ENCODE measurements around the gene ATP5ME.
"Not testable (repeated sequence)": the region's sequence is repeated elsewhere in the genome, so short reads cannot be mapped to it uniquely, and the experiment has no call there.

Gene ATP5ME

DNA sequence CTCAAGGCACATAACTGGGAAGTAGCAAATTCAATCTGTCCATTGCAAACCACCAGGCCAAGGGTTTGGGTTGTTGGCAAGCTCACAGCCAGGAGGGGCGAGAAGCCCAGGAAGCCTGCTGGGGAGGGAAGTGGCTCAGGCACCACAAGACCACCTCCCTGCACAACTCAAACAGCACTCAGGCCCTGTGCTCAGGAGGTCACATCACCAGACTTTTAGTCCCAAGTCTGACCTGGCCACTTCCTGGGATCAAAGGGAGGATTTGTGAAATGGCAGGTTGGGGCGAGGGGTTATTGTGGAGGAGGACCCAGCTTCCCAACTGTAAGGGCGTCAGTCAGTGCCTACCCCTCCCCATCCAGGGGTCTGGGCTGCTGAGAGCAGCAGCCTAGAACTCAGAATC, 2.3 kb downstream of the ATP5ME start:
- Histone ChIP-seq H2AFZ (ENCODE audit: low read depth, low read length) (no peak overlapping the region), H3K27me3 (ENCODE audit: insufficient read depth, low read length, poor library complexity) (no peaks in the 10 kb centered on the region), H3K79me2 (ENCODE audit: insufficient read depth, low read length) (peaks cover 30% of the 10 kb centered on the region), H3K9ac (ENCODE audit: low read depth, low read length) (no peak overlapping the region), H3K27ac (ENCODE audit: low read length) (no peak overlapping the region), H4K20me1 (ENCODE audit: insufficient read depth, low read length) (peaks cover 4% of the 10 kb centered on the region; the same call in 1 of the 2 replicates), H3K36me3 (ENCODE audit: insufficient read depth, low read length) (peaks cover 32% of the 10 kb centered on the region), H3K4me3 (ENCODE audit: low read depth in 1 of 2, low read length in 2 of 2) (no peak overlapping the region), H3K4me1 (ENCODE audit: insufficient read depth, low read length) (peaks cover 29% of the 10 kb centered on the region), H3K4me2 (ENCODE audit: insufficient read depth, low read length) (no peak overlapping the region), H3K9me3 (ENCODE audit: insufficient read depth, low read length, severe bottlenecking) (no peaks in the 10 kb centered on the region)
- DNase-seq (no peak), ATAC-seq (ENCODE audit: insufficient read depth, low read depth) (no peak)
- no peak for TF ChIP-seq EZH2 (IDR thresholded peaks at IDR 0.05; ENCODE audit: borderline replicate concordance, low read depth, low read length, severe bottlenecking)
- TF ChIP-seq, protein P1, sequence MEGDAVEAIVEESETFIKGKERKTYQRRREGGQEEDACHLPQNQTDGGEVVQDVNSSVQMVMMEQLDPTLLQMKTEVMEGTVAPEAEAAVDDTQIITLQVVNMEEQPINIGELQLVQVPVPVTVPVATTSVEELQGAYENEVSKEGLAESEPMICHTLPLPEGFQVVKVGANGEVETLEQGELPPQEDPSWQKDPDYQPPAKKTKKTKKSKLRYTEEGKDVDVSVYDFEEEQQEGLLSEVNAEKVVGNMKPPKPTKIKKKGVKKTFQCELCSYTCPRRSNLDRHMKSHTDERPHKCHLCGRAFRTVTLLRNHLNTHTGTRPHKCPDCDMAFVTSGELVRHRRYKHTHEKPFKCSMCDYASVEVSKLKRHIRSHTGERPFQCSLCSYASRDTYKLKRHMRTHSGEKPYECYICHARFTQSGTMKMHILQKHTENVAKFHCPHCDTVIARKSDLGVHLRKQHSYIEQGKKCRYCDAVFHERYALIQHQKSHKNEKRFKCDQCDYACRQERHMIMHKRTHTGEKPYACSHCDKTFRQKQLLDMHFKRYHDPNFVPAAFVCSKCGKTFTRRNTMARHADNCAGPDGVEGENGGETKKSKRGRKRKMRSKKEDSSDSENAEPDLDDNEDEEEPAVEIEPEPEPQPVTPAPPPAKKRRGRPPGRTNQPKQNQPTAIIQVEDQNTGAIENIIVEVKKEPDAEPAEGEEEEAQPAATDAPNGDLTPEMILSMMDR (IDR thresholded peaks at IDR 0.05; ENCODE audit: borderline replicate concordance, extremely low read depth, low read length, poor library complexity, severe bottlenecking), result no peak

DNA sequence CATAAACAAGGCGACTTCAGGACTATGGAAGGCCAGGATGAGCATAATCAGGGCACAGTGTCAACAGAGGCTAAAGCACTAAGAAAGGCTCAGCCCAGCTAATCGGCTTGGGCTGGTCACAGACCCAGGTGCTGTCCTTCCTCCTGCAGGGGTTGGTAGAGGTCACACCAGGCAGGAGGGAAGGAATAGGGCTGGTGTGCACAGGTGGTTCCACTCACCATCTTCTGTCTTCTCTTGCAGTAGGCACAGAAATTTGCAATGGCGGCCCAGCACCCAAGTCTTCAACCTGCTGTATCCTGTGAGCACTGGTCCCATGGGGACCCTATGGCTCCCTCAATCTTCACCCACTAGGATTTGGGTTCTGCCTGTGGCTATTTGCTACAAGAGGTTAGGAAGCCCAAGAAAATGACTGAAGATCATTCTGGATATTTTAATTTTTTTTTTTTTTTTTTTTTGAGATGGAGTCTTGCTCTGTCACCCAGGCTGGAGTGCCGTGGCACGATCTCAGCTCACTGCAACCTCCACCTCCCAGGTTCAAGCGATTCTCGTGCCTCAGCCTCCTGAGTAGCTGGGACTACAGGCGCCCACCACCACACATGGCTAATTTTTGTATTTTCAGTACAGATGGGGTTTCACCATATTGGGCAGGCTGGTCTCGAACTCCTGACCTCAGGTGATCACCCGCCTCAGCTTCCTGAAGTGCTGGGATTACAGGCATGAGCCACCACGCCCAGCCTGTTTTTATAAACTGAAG, 4.1 kb downstream of the ATP5ME start:
- H3K4me2 ChIP-seq (ENCODE audit: insufficient read depth, low read length); H3K4me3 ChIP-seq (ENCODE audit: low read depth in 1 of 2, low read length in 2 of 2); H2AFZ ChIP-seq (ENCODE audit: low read depth, low read length); DNase-seq; H4K20me1 ChIP-seq (ENCODE audit: insufficient read depth, low read length); H3K9me3 ChIP-seq (ENCODE audit: insufficient read depth, low read length, severe bottlenecking); H3K27ac ChIP-seq (ENCODE audit: low read length); H3K9ac ChIP-seq (ENCODE audit: low read depth, low read length); ATAC-seq (ENCODE audit: insufficient read depth, low read depth); H3K27me3 ChIP-seq (ENCODE audit: insufficient read depth, low read length, poor library complexity): not testable (repeated sequence)
- peaks cover 23% of the 10 kb centered on the region for H3K4me1 ChIP-seq (ENCODE audit: insufficient read depth, low read length)
- H3K36me3 ChIP-seq (ENCODE audit: insufficient read depth, low read length), result peaks cover 32% of the 10 kb centered on the region
- peaks cover 29% of the 10 kb centered on the region for H3K79me2 ChIP-seq (ENCODE audit: insufficient read depth, low read length)

DNA sequence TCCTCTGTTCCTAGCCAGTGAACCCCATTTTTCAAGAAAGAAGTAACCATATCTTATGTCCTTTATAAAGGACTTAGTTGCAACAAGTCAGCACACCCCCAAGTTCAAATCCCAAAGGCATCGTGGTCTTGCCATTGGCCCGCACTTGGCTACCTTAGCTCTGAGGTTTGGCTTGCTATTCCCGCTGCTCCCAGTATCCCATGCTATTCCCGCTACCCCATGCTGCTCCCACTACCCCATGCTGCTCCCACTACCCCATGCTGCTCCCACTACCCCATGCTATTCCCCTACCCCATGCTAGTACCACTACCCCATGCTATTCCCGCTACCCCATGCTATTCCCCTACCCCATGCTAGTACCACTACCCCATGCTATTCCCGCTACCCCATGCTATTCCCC, 5.9 kb downstream of the ATP5ME start:
- H2AFZ ChIP-seq (ENCODE audit: low read depth, low read length); DNase-seq; ATAC-seq (ENCODE audit: insufficient read depth, low read depth); H3K27me3 ChIP-seq (ENCODE audit: insufficient read depth, low read length, poor library complexity); H3K27ac ChIP-seq (ENCODE audit: low read length); H3K9ac ChIP-seq (ENCODE audit: low read depth, low read length); H3K4me2 ChIP-seq (ENCODE audit: insufficient read depth, low read length); H3K4me3 ChIP-seq (ENCODE audit: low read depth in 1 of 2, low read length in 2 of 2); H4K20me1 ChIP-seq (ENCODE audit: insufficient read depth, low read length); H3K9me3 ChIP-seq (ENCODE audit: insufficient read depth, low read length, severe bottlenecking): not testable (repeated sequence)
- H3K36me3 ChIP-seq (ENCODE audit: insufficient read depth, low read length), result peaks cover 30% of the 10 kb centered on the region
- H3K4me1 ChIP-seq (ENCODE audit: insufficient read depth, low read length), result peaks cover 29% of the 10 kb centered on the region
- H3K79me2 ChIP-seq (ENCODE audit: insufficient read depth, low read length), result peaks cover 34% of the 10 kb centered on the region

DNA sequence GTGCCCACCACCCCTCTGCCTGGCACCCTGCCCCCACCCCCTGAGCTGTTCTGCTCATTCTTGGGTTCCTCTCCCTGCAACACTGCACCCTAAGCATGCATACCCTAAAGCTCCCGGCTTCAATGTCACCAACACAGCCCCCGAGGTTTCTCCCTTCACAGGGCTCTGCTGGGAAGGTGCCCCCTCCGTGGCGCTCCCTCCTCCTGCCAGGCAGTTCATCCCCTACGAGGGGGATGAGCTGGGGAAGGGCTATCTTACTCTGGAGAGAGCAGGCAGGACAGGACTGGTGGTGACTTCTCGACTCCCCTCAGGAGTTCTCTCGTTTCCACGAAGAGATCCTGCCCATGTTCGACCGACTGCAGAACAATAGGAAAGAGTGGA, 6.5 kb downstream of the ATP5ME start:
- Histone ChIP-seq H3K4me3 (ENCODE audit: low read depth in 1 of 2, low read length in 2 of 2) (no peak overlapping the region), H3K27me3 (ENCODE audit: insufficient read depth, low read length, poor library complexity) (no peaks in the 10 kb centered on the region), H2AFZ (ENCODE audit: low read depth, low read length) (no peak overlapping the region), H3K9me3 (ENCODE audit: insufficient read depth, low read length, severe bottlenecking) (no peaks in the 10 kb centered on the region), H3K4me2 (ENCODE audit: insufficient read depth, low read length) (no peak overlapping the region), H3K4me1 (ENCODE audit: insufficient read depth, low read length) (peaks cover 29% of the 10 kb centered on the region), H3K27ac (ENCODE audit: low read length) (no peak overlapping the region), H3K9ac (ENCODE audit: low read depth, low read length) (no peak overlapping the region), H3K79me2 (ENCODE audit: insufficient read depth, low read length) (peaks cover 33% of the 10 kb centered on the region), H3K36me3 (ENCODE audit: insufficient read depth, low read length) (peaks cover 24% of the 10 kb centered on the region), H4K20me1 (ENCODE audit: insufficient read depth, low read length) (no peaks in the 10 kb centered on the region; the same call in 1 of the 2 replicates)
- DNase-seq (no peak), ATAC-seq (ENCODE audit: insufficient read depth, low read depth) (no peak)
- TF ChIP-seq, protein P1 (IDR thresholded peaks at IDR 0.05; ENCODE audit: borderline replicate concordance, extremely low read depth, low read length, poor library complexity, severe bottlenecking), result no peak
- no peak for TF ChIP-seq EZH2 (IDR thresholded peaks at IDR 0.05; ENCODE audit: borderline replicate concordance, low read depth, low read length, severe bottlenecking)

Measured in DND-41 (cell line).